ENCODE data around the gene WDR76. TPM values are rescaled to one million over a fixed set of nuclear protein-coding genes. Genes with fewer than 3 reads are reported as not detected.

WDR76 gene
- total RNA-seq, 1 experiment from 2014 or later: 75.3 TPM

GRCh38 chr15:43913026-43913780 lies 86.4 kb downstream of the WDR76 start:
- peak; percentile 99 for DNase-seq (ENCODE audit: low read depth)

- DNase-seq (ENCODE audit: low read depth): no peak
Measured at GRCh38 chr15:43913941-43914340, 87.1 kb downstream of the WDR76 start.

- DNase-seq (ENCODE audit: low read depth): no peak
Measured at GRCh38 chr15:43915631-43916325, 89.0 kb downstream of the WDR76 start.

GRCh38 chr15:43916326-43916660 lies 89.5 kb downstream of the WDR76 start:
- no peak for DNase-seq (ENCODE audit: low read depth)

Other genes with a start within 250 kb of the WDR76 start
- gene PPIP5K1, start 236.8 kb upstream of the WDR76 start, total RNA-seq (2014; rRNA removed; shearing (Covaris generic)): 5.2 and 7.8 TPM in 2 replicates
- gene CKMT1B, start 233.0 kb upstream of the WDR76 start, total RNA-seq (2014; rRNA removed; shearing (Covaris generic)): not detected in 2 replicates
- not detected in 2 replicates for gene STRC, start 208.2 kb upstream of the WDR76 start, total RNA-seq (2014; rRNA removed; shearing (Covaris generic))
- 0.10 and 0.39 TPM in 2 replicates for gene CATSPER2, start 178.2 kb upstream of the WDR76 start, total RNA-seq (2014; rRNA removed; shearing (Covaris generic))
- gene CKMT1A, start 133.1 kb upstream of the WDR76 start, total RNA-seq (2014; rRNA removed; shearing (Covaris generic)): not detected in 2 replicates
- gene PDIA3, start 80.6 kb upstream of the WDR76 start, total RNA-seq (2014; rRNA removed; shearing (Covaris generic)): 228 and 341 TPM in 2 replicates
- gene ELL3, start 50.0 kb upstream of the WDR76 start, total RNA-seq (2014; rRNA removed; shearing (Covaris generic)): 0.86 and 2.4 TPM in 2 replicates
- 1,074 and 1,826 TPM in 2 replicates for gene SERF2, start 34.7 kb upstream of the WDR76 start, total RNA-seq (2014; rRNA removed; shearing (Covaris generic))
- gene SERINC4, start 26.8 kb upstream of the WDR76 start, total RNA-seq (2014; rRNA removed; shearing (Covaris generic)): not detected in 2 replicates
- gene HYPK, start 26.4 kb upstream of the WDR76 start, total RNA-seq (2014; rRNA removed; shearing (Covaris generic)): 4.6 and 20.9 TPM in 2 replicates
- 22.0 and 34.0 TPM in 2 replicates for gene MFAP1, start 2.3 kb upstream of the WDR76 start, total RNA-seq (2014; rRNA removed; shearing (Covaris generic))